Activated CD4-positive, CD25-positive, alpha-beta regulatory T cell treated with anti-CD3 and anti-CD28 coated beads, Interleukin-2, amount 50 U/mL, for 72 hours (primary cell): Measurements from ENCODE around the gene LSM14A.
"Not testable (repeated sequence)": the region's sequence is repeated elsewhere in the genome, so short reads cannot be mapped to it uniquely, and the experiment has no call there.

Source experiments
- DNase-seq: peaks from one replicate; pipeline ENCODE4 v3.0.0; 2021

Gene LSM14A

DNA sequence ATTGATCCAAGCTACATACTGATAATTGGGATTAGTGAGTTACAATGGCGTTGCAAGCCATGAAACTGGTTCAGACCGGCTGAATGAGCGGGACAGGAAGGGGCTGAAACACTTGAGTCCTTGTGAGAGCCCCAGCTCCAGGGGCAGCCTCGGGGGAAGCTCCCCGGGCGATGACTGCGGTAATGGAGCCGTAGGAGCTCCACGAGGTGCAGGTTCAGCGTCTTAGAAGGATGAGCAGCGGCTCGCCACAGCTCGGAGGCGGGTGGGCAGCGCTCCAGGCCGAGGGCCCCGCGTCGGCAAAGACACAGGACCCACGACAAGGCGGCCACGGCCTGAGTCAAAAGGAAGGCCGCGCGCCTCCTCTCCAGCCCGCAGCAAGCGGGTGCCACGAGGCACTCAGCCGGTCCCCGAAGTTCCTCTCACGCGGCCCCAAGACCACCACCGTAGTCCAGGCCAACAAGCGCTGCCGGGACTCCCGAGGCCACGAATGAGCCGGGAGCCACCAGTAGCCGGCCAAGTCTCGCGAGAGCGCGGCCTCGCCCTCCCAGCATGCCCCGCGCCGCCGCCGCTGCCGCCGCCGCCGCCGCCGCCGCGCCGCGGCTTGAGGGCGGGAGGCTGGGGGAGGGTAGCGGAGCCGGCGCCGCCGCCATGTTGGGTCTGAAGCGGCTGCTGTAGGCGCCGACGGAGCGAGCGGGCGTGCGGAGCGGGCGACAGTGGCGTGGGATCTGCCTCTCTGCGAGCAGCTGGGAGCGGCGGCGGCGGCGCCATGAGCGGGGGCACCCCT is at the start of gene LSM14A:
Gene LSM14A, plus strand, starts transcription at position 628 of the 784 bp plus-strand sequence. Its CDS starts 139 bp downstream, at position 767.
- DNase-seq, result peak; percentile 95

DNA sequence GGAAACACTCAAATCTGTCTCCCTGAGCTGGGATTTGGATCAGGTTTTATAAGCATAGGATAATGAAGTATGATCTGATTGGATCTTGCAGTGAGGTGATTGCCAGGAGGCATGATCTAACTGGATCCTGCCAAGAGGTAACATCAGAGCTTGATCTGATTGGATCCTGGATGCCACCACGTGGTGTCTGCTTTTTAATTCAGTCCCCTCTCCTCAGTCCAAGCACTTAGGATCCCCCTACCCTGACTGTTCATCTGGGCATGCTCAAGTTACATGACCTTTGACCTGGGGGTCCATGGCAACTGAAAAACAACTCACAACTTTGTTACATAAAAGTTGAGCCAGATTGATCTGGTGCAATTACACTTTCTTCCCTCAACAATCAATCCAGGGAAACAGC is 47.5 kb upstream of the LSM14A start:
- no peak for DNase-seq

DNA sequence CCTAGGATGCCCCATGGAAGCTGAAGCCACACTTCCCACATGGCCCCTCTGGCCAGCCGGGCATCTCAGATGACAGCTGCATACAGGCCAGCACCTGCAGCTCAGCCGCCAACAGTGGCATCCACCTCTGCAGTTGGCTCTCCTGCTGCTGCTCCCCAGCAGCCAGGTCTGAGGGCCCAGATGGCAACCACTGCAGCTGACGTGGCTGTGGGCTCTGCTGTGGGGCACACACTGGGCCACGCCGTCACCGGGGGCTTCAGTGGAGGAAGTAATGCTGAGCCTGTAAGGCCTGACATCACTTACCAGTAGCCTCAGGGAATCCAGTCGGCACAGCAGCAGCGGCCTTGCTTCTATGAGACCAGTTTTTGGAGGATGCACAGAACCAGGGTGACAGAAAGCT is 45.3 kb upstream of the LSM14A start:
- DNase-seq, result no peak

DNA sequence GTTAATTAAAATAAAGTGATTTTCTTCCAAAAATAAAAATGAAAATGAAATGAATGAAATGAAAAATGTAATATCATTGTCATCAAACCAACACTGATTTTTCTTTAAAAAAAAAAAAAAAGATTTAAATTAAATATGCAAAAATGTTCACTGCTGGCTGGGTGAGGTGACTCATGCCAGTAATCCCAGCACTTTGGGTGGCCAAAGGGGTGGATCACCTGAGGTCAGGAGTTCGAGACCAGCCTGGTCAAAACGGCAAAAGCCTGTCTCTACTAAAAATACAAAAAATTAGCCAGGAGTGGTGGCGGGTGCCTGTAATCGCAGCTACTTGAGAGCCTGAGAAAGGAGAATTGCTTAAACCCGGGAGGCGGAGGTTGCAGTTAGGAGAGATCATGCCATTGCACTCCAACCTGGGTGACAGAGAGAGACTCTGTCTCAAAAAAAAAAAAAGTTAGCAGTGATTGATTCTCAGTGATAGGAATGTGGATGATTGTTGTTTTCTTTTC is 44.6 kb upstream of the LSM14A start:
- DNase-seq, result no peak

DNA sequence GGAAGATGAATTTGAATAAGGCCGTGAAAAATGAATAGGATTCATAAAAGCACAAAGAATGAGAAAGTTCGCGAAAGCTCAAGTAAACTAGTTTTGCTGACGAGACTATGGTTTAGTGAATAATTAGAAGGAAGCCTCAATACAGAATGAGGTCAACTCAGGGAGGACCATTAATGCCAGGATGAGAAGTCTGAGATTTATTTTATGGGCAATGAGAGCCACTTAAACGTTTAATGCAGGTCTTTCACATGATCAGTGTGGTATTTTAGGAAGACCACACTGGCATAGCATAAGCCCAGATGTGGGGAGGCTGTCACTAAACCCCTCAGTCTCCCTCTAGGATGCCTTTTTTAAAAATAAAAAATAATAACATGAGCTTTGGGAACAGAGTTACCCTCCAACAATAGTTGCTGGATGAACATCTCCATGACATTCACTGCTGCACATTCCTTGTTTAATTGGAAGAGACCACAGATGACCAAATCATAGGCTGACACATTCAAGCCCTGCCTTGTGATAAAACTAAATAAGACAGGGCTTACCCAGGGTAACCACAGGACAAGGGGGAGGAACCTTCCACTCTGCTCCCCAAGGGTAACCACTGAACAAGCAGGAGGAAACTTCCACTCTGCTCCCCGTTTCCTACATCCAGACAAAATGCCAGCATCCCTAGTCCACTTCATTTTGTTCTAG is 43.6 kb upstream of the LSM14A start:
- no peak for DNase-seq

DNA sequence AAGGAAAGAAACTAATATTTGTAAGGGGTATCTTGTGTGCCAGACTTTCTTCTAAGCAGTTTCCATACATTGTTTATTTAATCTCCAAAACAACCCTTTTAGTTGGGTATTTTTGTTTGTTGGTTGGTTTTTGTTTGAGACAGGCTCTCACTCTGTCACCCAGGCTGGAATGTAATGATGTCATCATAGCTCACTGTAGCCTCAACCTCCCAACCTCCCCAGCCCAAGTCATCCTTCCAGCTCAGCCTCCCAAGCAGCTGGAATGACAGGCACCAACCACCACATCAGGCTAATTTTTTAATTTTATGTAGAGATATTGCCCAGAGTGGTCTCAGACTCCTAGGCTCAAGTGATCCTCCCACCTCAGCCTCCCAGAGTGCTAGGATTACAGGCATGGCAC is 41.2 kb upstream of the LSM14A start:
- no peak for DNase-seq

DNA sequence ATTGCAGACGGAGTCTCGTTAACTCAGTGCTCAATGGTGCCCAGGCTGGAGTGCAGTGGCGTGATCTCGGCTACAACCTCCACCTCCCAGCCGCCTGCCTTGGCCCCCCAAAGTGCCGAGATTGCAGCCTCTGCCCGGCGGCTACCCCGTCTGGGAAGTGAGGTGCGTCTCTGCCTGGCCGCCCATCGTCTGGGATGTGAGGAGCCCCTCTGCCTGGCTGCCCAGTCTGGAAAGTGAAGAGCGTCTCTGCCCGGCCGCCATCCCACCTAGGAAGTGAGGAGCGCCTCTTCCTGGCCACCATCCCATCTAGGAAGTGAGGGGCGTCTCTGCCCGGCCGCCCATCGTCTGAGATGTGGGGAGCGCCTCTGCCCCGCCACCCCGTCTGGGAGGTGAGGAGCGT is 40.2 kb upstream of the LSM14A start:
- not testable (repeated sequence) for DNase-seq

DNA sequence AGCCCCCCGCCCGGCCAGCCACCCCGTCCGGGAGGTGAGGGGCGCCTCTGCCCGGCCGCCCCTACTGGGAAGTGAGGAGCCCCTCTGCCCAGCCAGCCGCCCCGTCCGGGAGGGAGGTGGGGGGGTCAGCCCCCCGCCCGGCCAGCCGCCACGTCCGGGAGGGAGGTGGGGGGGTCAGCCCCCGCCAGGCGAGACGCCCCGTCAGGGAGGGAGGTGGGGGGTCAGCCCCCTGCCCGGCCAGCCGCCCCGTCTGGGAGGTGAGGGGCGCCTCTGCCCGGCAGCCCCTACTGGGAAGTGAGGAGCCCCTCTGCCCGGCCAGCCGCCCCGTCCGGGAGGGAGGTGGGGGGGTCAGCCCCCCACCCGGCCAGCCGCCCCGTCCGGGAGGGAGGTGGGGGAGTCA is 39.6 kb upstream of the LSM14A start:
- not testable (repeated sequence) for DNase-seq

DNA sequence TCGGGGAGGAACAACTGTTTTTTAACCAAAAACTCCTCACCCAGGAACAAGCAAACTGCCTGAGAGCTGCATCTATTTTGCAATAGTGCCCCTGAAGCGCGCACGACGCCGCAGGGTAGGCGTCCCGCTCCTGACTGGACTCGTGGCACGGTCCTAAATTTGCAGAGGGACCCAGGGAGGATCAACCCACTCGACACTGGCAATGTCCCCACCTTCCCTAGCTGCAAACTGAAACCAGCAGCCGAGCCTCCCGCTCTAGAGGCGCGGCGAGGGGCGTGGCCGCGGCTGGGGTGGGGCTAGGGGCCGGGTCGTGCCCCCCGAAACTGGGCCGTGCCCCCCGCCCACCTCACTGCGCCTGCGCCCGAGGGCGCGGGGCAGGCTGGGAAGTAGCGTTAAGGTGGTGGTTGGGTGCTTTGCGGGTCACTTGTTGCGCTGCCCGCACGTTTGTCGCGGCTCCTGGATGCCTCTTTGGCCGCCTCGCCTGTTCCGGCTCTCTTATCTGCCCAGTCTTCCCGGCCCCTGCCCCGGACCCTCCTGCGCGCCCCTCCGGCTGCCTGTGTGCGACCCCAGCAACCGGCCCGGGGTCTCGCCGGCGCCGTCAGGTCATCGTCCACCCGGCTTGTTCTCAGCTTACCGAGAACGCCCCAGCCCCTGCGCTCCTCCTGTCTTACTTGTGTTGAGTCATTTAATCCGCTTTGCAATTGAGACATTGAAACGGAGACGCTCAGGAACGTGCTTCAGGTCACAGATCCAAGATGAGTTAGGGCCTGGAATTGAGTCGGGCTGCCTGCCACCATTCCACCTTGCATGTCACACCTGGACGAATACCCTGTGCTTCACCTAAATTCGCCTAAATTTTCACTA is 37.9 kb upstream of the LSM14A start:
- DNase-seq, result peak; percentile 78

DNA sequence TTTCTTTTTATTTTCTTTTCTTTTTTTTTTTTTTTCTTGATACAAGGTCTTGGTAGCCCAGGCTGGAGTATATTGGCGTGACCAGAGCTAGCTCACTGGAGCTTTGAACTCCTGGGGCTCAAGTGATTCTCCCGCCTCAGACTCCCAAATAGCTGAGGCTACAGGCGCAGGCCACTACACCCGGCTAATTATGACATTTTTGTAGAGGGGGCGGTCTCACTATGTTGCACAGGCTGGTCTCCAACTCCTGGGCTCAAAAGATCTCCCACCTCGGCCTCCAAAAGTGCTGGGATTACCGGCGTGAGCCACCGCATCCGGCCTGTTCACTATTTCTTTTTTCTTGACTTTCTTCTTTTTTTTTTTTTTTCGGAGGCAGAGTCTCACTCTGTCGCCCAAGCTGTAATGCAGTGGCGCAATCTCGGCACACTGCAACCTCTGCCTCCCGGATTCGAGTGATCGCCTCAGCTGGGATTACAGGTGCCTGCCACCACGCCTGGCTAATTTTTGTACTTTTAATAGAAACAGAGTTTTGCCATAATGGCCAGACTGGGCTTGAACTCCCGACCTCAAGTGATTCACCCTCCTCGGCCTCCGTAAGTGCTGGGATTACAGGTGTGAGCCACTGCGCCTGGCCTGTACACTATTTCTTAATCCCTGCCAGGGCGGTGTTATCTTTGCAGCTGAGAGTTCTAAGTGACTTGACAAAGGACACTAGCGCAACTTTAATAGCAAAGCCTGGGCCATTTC is 37.1 kb upstream of the LSM14A start:
- no peak for DNase-seq

DNA sequence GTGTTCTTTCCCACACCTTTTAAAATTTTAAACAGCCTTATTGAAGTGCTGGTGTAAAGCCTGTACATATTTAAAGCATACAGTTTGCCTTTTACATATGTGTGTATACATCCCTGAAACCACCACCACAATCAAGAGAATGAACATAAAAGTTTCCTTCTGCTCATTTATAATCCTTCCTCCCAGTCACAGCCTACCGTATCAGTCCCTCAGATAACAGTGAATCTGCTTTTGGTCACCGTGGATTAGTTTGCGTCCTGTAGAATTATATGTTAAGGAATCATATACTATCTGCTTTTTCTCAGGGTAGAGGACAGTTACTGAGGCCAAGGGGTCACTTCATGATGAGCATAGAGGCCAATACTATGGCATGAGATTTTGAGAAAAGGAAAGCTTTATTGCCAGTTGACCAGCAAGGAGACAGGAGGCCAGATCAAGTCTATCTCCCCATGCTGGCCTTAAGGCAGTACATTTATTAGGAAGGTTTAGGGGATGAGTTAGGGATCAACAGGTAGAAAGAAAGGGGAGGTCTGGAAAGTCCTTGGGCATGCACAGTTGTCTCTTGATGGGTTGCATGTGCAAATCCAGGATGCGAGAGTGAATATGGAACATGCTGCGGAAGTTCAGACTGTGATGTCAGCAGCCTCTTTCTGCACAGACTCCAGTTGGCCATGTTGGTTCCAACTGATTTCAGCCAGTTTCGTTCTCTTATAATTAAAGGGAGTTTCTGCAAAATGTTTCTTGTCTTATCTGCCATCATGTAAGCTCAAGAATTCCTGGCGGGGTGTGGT is 36.3 kb upstream of the LSM14A start:
- DNase-seq, result no peak

DNA sequence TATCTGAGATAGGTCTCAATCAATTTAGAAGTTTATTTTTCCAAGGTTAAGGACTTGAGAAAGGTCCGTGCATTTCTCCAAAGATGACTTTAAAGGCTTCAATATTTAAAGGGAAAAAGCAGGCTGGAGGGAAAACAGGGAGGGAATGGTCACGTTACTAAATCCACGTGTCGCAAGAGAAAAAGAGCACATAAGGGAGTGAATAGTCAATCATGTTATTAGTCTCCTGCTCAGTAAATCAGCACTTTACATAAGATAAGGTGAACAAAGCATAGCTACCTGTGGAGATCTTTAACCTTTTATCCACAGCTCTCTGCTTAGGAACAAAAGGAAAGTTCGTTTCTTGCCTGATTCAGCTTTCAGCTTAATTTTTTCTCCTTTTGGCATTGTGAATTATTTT is 31.3 kb upstream of the LSM14A start:
- DNase-seq, result no peak

DNA sequence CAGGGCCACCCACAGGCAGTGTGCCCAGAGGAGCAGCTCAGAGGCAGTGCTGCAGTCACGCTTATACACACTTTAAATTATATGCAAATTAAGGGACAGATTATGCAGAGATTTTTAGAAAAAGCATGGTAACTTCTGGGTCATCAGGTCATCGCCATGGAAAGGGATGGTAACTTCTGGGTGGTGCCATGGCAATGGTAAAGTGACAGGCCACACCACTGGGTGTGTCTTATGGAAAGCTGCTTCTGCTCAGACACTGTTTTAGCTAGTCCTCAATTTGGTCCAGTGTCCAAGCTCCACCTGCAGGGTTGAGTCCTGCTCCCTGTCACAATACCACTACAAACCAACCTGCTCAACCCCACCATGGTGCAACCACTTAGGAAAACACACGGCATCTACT is 29.9 kb upstream of the LSM14A start:
- DNase-seq, result no peak

DNA sequence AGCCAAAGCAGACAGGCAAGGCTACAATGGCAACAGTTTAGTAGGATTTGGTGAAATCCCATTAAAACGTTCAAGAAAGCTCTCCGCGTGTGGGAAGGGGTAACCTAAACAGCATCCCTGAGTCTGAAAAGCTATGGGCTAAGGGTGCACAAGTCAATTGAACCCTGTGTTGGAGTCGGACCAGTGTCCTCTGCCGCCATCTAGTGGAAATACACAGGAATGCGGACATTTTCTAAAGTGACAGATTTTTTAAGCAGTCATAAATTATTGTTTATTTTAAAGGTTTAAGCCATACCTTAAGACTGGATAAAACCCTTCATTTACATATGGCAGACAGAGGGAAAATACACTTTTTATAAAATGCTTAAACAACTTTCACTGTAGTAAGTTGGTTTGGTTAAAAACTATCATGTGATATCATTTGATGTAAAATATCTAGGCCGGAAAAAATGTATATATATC is 26.5 kb upstream of the LSM14A start:
- peak; percentile 36 for DNase-seq

DNA sequence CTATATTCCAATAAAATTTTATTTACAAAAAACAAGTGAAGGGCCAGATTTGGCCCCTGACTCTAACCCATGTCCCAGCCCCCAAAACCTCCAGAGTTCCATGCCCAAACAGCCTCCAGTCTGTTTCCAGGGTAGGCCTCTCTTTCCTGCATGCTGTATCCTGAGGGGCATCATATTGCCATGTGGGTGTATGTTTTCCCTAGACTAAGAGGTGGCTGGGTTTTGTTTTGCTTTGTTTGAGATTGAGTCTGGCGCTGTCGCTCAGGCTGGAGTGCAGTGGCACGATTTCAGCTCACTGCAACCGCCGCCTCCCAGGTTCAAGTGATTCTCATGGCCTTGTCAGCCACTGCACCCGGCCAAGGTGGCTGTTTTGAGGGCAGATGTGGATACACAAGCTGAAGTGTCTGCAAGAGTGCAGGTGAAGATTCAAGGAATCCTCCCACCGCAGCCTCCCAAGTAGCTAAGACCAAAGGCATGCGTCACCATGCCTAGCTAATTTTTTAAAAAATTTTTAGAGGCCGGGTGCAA is 23.6 kb upstream of the LSM14A start:
- no peak for DNase-seq

DNA sequence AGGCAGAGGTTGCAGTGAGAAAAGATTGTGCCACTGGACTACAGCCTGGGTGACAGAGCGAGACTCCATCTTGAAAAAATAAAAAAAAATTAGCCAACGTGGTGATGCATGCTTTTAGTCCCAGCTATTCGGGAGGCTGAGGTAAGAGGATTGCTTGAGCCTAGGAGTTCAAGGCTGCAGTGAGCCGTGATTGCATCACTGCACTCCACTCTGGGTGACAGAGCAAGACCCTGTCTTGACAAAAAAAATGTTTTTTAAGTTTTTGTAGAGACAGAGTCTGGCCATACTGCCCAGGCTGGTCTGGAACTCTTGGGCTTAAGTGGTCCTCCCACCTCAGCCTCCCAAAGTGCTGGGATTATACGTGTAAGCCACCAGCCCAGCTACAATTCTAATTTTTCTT is 22.4 kb upstream of the LSM14A start:
- no peak for DNase-seq

DNA sequence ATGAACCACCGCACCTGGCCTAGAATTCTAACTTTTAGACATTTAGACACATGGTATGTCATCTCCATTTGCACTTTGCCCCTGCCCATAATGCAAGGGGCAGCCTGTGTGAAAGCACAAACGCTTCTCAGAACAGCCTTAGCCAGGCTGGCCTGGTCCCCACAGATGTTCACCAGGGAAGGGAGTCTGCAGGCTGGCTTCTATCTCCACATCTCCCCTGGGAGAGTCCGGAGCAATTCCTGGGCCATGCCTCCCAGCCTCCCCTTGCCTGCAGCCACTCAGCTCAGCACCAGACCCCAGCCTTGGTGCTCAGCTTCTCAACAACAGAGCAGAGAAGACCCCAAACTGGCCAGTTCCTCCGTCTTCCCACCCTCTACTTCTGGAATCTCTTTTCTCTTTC is 21.7 kb upstream of the LSM14A start:
- no peak for DNase-seq

DNA sequence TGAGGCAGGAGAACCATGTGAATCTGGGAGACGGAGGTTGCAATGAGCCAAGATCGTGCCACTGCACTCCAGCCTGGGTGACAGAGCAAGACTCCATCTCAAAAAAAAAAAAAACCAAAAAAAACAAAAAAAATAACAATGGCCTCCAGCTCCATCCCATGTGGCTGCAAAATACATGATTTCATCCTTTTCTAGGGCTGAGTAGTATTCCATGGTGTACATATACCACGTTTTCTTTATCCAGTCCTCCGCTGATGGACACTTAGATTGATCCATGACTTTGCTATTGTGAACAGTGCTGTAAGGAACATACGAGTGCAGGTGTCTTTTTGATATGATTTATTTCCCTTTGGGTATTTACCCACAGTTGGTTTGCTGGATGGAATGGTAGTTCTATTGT is 20.9 kb upstream of the LSM14A start:
- no peak for DNase-seq

DNA sequence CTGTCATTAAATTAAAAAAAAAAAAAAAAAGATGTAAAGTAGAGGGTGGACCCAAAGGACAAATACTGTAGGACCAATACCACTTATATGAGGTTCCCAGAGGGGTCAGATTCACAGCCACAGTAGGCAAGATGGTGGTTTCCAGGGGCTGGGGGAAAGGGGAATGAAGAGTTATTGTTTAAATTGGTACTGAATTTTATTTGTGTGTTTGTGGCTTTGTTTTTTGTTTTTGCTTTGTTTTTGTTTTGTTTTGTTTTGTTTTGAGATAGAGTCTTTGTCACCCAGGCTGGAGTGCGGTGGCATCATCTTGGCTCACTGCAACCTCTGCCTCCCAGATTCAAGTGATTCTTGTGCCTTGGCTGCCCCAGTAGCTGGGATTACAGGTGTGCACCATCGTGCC is 17.9 kb upstream of the LSM14A start:
- DNase-seq, result no peak

DNA sequence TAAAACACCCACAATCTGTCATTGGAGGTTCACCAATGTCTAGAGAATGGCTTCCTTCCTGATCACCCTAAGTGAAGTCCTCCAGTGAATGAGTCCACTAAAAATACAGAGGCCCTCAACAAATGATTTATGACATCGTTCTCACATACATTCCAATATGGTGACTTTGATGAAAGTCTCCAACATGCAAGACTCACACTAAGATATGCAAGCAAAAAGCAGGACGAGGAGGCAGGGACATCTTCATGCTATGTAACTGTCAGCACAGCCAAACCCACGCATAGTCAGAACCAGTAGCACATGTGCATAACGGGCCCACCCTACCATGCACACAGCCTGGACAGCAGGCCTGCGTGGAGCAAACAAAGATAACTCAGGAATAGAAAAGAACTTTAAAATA is 16.6 kb upstream of the LSM14A start:
- no peak for DNase-seq

DNA sequence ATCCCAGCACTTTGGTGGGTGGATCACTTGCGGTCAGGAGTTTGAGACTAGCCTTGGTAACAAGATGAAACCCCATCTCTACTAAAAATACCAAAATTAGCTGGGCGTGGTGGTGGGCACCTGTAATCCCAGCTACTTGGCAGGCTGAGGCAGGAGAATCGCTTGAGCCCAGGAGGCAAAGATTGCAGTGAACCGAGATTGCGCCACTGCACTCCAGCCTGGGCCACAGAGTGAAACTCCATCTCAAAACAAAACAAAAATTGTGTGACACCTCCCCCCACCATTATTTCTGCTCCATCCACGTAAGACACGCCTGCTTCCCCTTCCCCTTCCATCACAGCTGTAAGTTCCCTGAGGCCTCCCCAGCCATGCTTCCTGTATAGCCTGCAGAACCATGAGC is 13.3 kb upstream of the LSM14A start:
- not testable (repeated sequence) for DNase-seq
